ENCODE results near the gene POLR2F. TPM values are rescaled to one million over a fixed set of nuclear protein-coding genes. Genes with fewer than 3 reads are reported as not detected.

POLR2F gene
- total RNA-seq, 1 experiment from 2014 or later, result 107 TPM

DNA sequence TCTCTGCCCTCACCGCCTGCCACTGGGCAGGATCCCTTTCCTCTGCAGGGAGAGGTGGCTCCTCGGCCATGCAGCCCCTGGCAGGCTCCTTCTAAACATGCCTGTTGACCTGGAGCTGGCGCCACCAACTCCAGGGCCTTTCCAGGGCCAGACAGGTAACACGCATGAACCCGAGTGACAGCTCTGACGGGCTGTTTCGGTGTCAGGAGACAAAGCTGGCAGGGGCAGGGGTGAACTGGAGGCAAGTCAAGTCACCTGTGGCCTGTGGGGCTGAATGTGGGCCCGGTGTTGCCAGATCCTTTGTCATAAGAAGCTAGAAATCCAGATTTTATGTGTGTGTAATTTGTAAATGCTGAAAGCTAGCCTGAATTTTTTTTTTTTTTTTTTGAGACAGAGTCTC, 11.4 kb upstream of the POLR2F start:
- no peak overlapping the region for H3K4me3 ChIP-seq (replicated peaks in 1 of 2; ENCODE audit: low read depth in 1 of 2, low read length in 2 of 2)
- ChIA-PET RAD21 (ENCODE audit: low non-redundant PET in 1 of 2, low total read pairs in 2 of 2, uncharacterized antibody in 2 of 2, unreplicated experiment in 2 of 2) (no interaction called here), CTCF (interaction anchor here (1.3 kb wide), 1 partner anchor 8 kb away, joined by 5 read pairs; no protein-coding TSS in a partner anchor), POLR2A (no interaction called here)
- no peaks in the 10 kb centered on the region for H3K79me2 ChIP-seq (ENCODE audit: insufficient read depth, low read length)
- H3K36me3 ChIP-seq (ENCODE audit: control insufficient read depth in 1 of 2, insufficient read depth in 2 of 2, low read length in 2 of 2), result peaks cover 5 to 15% of the 10 kb centered on the region in 2 experiments; a peak in 3 of 4 replicates
- no peak for TF ChIP-seq RAD21 (IDR thresholded peaks at IDR 0.05; ENCODE audit: low read depth)
- intact Hi-C loops (cut with micrococcal nuclease), result no loop called here
- no peaks in the 10 kb centered on the region for H3K9me2 ChIP-seq (ENCODE audit: insufficient read depth)
- H2AFZ ChIP-seq (ENCODE audit: low read depth, low read length, poor library complexity, severe bottlenecking), result no peak overlapping the region
- no peak overlapping the region for H3K27ac ChIP-seq (ENCODE audit: low read depth, low read length)
- no TSS peak for BruUV-seq (replicated peaks)
- H3K27me3 ChIP-seq (ENCODE audit: insufficient read depth, low read length), result no peaks in the 10 kb centered on the region
- DNase-seq (ENCODE audit: low read depth, low spot score) (no peak), ATAC-seq (no peak)
- no peaks in the 10 kb centered on the region for H4K20me1 ChIP-seq (ENCODE audit: insufficient read depth)
- no peak overlapping the region for H3K9ac ChIP-seq (ENCODE audit: low read length)
- H3K9me3 ChIP-seq (ENCODE audit: control insufficient read depth in 1 of 2, insufficient read depth in 1 of 2, low read depth in 1 of 2, low read length in 2 of 2), result no peaks in the 10 kb centered on the region
- no peaks in the 10 kb centered on the region for H3K4me1 ChIP-seq (ENCODE audit: control insufficient read depth in 1 of 2, insufficient read depth in 2 of 2, low read length in 2 of 2)
- no peak overlapping the region for H3K4me2 ChIP-seq (ENCODE audit: low read length)

DNA sequence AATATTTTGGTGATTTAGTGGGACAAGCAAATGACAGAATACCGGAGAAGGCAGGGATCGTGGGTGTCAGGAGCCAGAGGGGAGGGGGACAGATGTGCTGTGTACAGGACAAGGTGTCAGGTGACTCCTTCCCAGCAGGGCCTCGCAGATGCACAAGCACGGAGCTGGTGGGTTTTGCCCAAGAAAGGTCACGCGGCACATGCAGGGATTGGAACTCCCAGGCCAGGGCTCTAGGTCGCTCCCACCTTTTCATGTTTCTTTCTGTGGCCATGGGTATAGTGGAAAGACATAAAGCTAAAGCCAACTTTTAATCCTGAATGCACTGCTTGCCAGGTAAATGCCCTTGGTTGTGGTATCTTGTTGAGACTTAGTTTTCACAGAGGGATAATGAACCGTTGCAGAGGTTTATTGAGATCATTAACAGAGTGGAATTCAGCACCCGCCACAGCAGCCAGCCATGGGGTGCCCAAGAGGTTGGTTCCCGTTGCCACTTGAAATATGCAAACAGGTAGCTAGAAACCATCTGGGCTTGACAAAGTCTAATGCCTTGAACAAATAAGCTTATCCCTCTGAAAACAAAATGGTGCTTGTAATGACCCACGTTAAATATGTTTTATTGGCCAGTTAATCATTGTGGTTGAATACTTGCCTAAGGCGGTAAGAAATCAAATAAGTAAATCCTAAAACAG, 10.2 kb upstream of the POLR2F start:
- POLR2A ChIA-PET, result interaction anchor here (1.9 kb wide), 1 partner anchor 10 kb away, joined by 6 read pairs; the partner anchor contains the start of genes C22orf23 and POLR2F
- H3K79me2 ChIP-seq (ENCODE audit: insufficient read depth, low read length), result no peaks in the 10 kb centered on the region
- no peaks in the 10 kb centered on the region for H3K27me3 ChIP-seq (ENCODE audit: insufficient read depth, low read length)
- H3K9me3 ChIP-seq (ENCODE audit: control insufficient read depth in 1 of 2, insufficient read depth in 1 of 2, low read depth in 1 of 2, low read length in 2 of 2), result no peaks in the 10 kb centered on the region
- TSS peak; percentile 26 for BruUV-seq (replicated peaks)
- H3K4me3 ChIP-seq (replicated peaks in 1 of 2; ENCODE audit: low read depth in 1 of 2, low read length in 2 of 2), result no peak overlapping the region
- no peak for TF ChIP-seq EZH2phosphoT487 (IDR thresholded peaks at IDR 0.05; ENCODE audit: borderline replicate concordance)
- TF ChIP-seq, protein P1, sequence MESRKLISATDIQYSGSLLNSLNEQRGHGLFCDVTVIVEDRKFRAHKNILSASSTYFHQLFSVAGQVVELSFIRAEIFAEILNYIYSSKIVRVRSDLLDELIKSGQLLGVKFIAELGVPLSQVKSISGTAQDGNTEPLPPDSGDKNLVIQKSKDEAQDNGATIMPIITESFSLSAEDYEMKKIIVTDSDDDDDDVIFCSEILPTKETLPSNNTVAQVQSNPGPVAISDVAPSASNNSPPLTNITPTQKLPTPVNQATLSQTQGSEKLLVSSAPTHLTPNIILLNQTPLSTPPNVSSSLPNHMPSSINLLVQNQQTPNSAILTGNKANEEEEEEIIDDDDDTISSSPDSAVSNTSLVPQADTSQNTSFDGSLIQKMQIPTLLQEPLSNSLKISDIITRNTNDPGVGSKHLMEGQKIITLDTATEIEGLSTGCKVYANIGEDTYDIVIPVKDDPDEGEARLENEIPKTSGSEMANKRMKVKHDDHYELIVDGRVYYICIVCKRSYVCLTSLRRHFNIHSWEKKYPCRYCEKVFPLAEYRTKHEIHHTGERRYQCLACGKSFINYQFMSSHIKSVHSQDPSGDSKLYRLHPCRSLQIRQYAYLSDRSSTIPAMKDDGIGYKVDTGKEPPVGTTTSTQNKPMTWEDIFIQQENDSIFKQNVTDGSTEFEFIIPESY (IDR thresholded peaks at IDR 0.05; ENCODE audit: extremely low read depth, insufficient replicate concordance, low read length), result no peak
- TF ChIP-seq SP1 (IDR thresholded peaks at IDR 0.05; ENCODE audit: low read depth), result no peak
- TF ChIP-seq SIN3A (IDR thresholded peaks at IDR 0.05; ENCODE audit: low read depth), result no peak
- no peak for TF ChIP-seq ZNF274 (IDR thresholded peaks at IDR 0.05; ENCODE audit: low read depth, low read length)
- TF ChIP-seq, protein P2, sequence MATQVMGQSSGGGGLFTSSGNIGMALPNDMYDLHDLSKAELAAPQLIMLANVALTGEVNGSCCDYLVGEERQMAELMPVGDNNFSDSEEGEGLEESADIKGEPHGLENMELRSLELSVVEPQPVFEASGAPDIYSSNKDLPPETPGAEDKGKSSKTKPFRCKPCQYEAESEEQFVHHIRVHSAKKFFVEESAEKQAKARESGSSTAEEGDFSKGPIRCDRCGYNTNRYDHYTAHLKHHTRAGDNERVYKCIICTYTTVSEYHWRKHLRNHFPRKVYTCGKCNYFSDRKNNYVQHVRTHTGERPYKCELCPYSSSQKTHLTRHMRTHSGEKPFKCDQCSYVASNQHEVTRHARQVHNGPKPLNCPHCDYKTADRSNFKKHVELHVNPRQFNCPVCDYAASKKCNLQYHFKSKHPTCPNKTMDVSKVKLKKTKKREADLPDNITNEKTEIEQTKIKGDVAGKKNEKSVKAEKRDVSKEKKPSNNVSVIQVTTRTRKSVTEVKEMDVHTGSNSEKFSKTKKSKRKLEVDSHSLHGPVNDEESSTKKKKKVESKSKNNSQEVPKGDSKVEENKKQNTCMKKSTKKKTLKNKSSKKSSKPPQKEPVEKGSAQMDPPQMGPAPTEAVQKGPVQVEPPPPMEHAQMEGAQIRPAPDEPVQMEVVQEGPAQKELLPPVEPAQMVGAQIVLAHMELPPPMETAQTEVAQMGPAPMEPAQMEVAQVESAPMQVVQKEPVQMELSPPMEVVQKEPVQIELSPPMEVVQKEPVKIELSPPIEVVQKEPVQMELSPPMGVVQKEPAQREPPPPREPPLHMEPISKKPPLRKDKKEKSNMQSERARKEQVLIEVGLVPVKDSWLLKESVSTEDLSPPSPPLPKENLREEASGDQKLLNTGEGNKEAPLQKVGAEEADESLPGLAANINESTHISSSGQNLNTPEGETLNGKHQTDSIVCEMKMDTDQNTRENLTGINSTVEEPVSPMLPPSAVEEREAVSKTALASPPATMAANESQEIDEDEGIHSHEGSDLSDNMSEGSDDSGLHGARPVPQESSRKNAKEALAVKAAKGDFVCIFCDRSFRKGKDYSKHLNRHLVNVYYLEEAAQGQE (IDR thresholded peaks at IDR 0.05; ENCODE audit: low read depth), result no peak
- H2AFZ ChIP-seq (ENCODE audit: low read depth, low read length, poor library complexity, severe bottlenecking), result no peak overlapping the region
- H3K9ac ChIP-seq (ENCODE audit: low read length), result no peak overlapping the region
- H3K9me2 ChIP-seq (ENCODE audit: insufficient read depth), result no peaks in the 10 kb centered on the region
- intact Hi-C loops (cut with micrococcal nuclease), result no loop called here
- CTCF ChIA-PET, result interaction anchor here (1.2 to 1.3 kb wide), 2 partner anchors 9 to 80 kb away, joined by 3 to 5 read pairs; no protein-coding TSS in a partner anchor
- H4K20me1 ChIP-seq (ENCODE audit: insufficient read depth), result no peaks in the 10 kb centered on the region
- no peak for DNase-seq (ENCODE audit: low read depth, low spot score)
- no peak overlapping the region for H3K4me2 ChIP-seq (ENCODE audit: low read length)
- H3K4me1 ChIP-seq (ENCODE audit: control insufficient read depth in 1 of 2, insufficient read depth in 2 of 2, low read length in 2 of 2), result no peaks in the 10 kb centered on the region
- RAD21 ChIA-PET (ENCODE audit: low non-redundant PET in 1 of 2, low total read pairs in 2 of 2, uncharacterized antibody in 2 of 2, unreplicated experiment in 2 of 2), result no interaction called here
- peaks cover 2 to 8% of the 10 kb centered on the region in 2 experiments; a peak in 2 of 4 replicates for H3K36me3 ChIP-seq (ENCODE audit: control insufficient read depth in 1 of 2, insufficient read depth in 2 of 2, low read length in 2 of 2)
- no peak overlapping the region for H3K27ac ChIP-seq (ENCODE audit: low read depth, low read length)
- ATAC-seq, result no peak
